NCI-H1048 (cell line): ENCODE data around the gene ADAMTS14.
"Not testable (repeated sequence)": the region's sequence is repeated elsewhere in the genome, so short reads cannot be mapped to it uniquely, and the experiment has no call there.

Experiments used
- DNase-seq: peaks from one replicate; lab custom pipeline; 2025; lab: John Stamatoyannopoulos, UW

ADAMTS14 gene, protein sequence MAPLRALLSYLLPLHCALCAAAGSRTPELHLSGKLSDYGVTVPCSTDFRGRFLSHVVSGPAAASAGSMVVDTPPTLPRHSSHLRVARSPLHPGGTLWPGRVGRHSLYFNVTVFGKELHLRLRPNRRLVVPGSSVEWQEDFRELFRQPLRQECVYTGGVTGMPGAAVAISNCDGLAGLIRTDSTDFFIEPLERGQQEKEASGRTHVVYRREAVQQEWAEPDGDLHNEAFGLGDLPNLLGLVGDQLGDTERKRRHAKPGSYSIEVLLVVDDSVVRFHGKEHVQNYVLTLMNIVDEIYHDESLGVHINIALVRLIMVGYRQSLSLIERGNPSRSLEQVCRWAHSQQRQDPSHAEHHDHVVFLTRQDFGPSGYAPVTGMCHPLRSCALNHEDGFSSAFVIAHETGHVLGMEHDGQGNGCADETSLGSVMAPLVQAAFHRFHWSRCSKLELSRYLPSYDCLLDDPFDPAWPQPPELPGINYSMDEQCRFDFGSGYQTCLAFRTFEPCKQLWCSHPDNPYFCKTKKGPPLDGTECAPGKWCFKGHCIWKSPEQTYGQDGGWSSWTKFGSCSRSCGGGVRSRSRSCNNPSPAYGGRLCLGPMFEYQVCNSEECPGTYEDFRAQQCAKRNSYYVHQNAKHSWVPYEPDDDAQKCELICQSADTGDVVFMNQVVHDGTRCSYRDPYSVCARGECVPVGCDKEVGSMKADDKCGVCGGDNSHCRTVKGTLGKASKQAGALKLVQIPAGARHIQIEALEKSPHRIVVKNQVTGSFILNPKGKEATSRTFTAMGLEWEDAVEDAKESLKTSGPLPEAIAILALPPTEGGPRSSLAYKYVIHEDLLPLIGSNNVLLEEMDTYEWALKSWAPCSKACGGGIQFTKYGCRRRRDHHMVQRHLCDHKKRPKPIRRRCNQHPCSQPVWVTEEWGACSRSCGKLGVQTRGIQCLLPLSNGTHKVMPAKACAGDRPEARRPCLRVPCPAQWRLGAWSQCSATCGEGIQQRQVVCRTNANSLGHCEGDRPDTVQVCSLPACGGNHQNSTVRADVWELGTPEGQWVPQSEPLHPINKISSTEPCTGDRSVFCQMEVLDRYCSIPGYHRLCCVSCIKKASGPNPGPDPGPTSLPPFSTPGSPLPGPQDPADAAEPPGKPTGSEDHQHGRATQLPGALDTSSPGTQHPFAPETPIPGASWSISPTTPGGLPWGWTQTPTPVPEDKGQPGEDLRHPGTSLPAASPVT

DNA sequence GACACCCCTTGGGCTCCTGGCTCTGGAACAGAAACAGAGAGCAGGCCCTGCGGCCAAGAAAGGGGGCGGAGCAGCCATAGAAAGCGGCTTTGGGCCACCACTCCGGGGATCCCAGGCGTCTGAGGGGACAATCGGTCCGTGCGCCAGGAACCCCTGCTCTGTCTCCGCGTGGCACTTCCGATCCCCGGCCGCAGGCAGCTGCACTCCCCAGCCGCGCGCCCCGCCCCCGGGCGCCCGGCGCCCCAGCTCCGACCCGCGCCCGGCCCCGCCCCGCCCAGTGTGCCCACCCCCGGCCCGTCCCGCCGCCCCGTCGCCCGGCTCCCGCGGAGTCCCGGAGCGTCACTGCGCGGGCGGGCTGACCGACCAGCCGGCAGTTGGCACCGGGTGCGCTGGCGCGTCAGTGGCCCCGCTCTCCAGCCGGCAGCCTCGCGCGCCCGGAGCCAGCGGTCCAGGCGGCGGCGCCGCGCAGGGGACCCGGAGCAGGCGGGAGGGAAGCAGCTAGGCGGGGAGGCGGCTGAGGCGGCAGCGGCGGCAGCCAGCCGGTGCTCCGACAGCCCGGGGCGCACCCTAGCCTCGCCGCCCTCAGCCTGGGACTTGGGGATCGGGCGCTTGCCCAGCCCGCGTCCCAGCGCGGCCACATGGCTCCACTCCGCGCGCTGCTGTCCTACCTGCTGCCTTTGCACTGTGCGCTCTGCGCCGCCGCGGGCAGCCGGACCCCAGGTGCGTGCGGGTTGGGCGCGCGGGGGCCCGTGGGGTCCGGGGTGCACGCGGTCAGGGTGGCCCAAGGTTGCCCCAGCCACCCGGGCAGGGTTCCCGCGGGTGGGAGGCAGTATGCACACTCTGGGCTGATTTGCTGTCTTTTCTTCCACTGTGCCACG is at the start of gene ADAMTS14:
Gene ADAMTS14 (plus strand): TSS at position 342 of the 878 bp plus-strand sequence. CDS start 297 bp downstream, at position 639.
- DNase-seq: no peak

DNA sequence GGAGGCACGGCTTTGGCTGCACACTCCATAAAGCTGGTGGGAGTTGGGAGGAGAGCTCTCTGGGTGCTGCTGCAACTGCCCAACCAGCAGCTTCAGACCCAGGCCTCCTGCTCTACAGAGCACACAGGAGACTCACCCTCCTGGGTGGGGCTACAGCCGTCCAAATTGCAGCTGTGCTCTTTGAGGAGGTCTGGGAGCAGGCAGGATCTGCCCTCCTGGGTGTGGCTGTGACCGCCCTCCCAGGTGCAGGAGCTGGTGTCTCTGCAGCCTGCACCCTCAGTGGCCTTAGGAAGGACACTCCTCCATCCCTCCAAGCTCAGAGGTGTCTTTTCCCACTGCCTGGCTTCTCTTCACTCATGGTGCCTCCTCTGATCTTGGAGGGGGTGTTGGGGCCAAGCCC is 49.8 kb upstream of the ADAMTS14 start:
- no peak for DNase-seq

DNA sequence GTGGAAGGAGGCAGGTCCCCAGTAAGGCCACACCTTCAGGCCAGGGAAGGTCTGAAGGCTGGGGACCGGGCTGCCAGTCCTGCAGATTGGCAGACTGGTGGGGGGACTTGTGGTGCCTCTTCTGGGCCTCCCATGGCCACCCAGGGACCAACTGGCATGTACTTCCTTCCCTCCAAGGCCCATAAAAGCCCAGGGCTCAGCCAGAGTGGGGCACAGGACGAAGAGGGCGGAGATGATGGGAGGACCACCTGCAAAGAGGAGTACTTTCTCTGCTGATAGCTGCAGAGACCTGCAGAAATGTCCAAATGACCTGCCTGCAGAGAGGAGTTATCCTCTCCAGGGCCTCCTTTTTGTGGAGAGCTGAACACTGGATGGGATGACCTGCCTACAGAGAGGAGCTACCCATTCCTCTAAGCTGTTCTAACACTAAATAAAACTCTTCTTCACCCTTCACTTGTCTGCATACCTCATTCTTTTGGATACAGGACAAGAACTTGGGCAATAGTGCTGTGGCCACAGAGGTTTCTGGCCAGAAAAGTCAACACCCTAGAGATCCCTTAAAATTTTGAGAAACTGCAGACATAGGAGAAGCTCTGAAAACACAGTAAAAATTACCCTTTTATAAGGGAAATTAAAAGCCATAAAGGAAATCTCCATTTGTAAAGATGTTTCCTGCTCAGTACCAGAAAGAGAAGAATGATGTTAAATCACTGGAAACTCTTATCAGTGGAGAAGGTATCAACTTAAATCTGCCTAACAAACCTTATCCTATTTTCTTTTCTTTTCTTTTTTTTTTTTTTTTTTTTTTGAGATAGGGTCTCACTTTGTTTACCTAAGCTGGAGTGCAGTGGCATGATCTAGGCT is 49.1 kb upstream of the ADAMTS14 start:
- DNase-seq: no peak

DNA sequence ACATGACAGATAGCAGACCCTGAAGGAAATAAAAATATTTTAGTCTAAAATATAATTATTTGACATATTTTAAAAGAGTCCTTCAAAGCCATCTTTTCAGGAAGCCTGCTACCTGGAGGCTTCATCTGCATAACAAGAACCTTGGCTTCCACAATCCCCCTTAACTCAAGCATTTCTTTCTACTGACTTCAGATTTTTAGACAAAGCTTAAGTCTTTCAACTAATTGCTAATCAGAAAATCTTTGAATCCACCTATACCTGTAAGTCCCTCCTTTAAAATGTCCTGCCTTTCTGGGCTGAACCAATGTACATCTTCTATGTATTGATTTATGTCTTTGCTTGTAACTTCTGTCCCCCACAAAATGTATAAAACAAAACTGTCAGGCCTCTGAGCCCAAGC is 46.2 kb upstream of the ADAMTS14 start:
- no peak for DNase-seq

DNA sequence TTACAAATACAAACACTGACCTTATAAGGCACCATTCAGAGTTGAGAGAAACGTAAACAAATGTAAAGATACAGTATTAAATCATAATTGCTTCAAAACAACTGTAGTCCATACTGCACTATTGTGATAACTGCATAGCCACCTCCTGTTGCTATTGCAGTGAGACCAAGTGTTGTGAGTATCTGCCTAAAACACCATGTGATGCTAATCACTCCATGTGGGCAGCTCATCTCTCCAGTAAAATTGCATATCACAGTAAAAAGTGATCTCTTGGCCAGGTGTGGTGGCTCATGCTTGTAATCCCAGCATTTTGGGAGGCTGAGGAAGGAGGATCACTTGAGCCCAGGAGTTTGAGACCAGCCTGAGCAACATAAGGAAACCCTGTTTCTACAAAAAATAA is 43.0 kb upstream of the ADAMTS14 start:
- DNase-seq: no peak

DNA sequence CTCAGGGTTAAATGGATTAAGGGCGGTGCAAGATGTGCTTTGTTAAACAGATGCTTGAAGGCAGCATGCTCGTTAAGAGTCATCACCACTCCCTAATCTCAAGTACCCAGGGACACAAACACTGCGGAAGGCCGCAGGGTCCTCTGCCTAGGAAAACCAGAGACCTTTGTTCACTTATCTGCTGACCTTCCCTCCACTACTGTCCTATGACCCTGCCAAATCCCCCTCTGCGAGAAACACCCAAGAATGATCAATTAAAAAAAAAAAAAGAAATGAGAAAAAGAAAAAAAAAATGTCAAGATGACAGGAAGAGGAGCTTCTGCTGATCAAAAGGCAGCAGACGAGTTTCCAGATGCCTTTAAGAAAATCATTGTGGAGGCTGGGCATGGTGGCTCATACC is 40.6 kb upstream of the ADAMTS14 start:
- DNase-seq: not testable (repeated sequence)

DNA sequence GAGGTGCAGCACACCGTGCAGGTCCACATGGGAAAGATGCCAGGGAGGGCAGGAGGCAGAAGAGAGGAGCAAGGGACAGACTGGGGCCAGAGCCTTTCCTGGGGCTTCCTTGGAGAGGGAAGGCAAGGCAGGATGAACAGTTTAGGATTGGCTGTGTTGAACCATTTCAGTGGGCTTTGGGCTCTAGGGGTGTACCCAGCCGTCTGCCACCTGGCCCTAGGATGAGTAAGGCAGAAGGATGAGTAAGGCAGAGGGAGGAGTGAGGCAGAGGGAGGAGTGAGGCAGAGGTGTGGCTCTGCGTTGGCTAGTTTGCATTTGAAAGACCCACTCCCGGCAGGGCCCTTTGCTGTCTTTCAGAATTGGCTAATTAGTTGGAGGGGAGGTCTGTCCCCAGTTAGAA is 38.3 kb upstream of the ADAMTS14 start:
- DNase-seq: no peak

DNA sequence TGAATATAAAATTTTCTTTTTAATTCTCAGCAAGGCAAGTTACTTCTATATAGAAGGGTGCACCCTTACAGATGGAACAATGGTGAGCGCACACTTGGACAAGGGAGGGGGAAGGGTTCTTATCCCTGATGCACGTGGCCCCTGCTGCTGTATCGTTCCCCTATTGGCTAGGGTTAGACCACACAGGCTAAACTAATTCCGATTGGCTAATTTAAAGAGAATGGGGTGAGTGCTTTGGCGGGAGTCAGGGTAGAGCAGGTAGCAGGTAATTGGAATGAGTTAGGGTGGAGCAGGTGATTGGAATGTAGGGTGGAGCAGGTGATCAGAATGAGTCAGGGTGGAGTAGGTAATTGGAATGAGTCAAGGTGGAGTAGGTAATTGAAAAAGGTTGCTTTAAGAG is 37.8 kb upstream of the ADAMTS14 start:
- DNase-seq: not testable (repeated sequence)

DNA sequence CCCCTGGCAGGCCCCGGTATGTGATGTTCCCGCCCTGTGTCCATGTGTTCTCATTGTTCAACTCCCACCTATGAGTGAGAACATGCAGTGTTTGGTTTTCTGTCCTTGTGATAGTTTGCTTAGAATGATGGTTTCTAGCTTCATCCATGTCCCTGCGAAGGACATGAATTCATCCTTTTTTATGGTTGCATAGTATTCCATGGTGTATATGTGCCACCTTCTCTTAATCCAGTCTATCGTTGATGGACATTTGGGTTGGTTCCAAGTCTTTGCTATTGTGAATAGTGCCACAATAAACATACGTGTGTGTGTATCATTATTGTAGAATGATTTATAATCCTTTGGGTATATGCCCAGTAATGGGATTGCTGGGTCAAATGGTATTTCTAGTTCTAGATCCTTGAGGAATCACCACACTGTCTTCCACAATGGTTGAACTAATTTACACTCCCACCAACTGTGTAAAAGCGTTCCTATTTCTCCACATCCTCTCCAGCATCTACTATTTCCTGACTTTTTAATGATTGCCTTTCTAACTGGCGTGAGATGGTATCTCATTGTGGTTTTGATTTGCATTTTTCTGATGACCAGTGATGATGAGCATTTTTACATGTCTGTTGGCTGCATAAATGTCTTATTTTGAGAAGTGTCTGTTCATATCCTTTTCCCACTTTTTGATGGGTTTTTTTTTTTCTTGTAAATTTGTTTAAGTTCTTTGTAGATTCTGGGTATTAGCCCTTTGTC is 32.5 kb upstream of the ADAMTS14 start:
- DNase-seq: not testable (repeated sequence)

DNA sequence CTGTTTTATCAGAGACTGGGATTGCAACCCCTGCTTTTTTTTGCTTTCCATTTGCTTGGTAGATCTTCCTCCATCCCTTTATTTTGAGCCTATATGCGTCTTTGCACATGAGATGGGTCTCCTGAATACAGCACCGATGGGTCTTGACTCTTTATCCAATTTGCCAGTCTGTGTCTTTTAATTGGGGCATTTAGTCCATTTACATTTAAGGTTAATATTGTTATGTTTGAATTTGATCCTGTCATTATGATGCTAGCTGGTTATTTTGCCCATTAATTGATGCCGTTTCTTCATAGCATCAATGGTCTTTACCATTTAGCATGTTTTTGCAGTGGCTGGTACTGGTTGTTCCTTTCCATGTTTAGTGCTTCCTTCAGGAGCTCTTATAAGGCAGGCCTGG is 29.0 kb upstream of the ADAMTS14 start:
- DNase-seq: not testable (repeated sequence)

DNA sequence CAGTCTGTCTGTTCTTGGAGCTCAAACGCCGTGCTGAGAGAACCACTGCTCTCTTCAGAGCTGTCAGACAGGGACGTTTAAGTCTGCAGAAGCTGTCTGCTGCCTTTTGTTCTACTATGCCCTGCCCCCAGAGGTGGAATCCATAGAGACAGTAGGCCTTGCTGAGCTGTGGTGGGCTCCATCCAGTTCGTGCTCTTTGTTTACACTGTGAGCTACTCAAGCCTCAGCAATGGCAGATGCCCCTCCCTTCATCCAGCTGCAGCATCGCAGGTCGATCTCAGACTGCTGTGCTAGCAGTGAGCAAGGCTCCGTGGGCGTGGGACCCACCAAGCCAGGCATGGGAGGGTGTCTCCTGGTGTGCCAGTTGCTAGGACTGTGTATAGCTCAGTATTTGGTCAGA is 27.3 kb upstream of the ADAMTS14 start:
- DNase-seq: not testable (repeated sequence)

DNA sequence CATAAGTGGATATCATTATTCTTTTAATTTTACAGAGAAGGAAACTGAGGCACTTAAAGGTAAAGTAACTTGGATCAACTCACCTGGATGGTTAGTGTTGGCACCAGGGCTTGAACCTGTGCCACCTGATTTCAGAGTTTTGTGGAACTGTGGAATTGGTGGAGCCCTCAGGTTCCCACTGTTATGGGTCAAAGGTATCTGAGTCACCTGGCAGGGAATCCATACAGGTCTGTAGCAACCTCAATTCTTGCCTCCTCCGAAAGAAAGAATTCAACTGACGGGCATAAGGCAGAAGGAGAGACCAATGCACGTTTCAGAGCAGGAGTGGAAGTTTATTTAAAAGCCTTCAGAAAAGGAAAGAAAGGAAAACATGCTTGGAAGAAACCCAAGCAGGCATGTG is 25.2 kb upstream of the ADAMTS14 start:
- DNase-seq: no peak

DNA sequence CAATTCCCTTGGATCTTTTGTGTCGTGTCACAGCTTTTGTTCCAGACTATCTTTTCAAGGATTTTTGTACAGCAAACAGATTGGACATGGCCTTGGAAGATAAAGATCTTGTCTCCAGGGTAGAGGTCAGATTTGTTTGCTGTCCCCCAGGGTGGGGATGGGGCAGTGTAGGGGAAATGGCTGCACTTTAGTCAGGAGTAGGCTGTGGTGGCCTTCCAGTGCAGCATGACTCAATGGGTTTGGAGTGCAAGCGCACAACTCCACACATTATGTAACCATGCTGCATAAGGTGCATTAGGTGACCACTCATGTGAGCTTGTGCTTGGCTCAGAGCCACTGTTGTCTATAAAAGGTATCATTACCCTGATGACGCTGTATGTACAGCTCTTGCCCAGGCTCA is 23.9 kb upstream of the ADAMTS14 start:
- no peak for DNase-seq

DNA sequence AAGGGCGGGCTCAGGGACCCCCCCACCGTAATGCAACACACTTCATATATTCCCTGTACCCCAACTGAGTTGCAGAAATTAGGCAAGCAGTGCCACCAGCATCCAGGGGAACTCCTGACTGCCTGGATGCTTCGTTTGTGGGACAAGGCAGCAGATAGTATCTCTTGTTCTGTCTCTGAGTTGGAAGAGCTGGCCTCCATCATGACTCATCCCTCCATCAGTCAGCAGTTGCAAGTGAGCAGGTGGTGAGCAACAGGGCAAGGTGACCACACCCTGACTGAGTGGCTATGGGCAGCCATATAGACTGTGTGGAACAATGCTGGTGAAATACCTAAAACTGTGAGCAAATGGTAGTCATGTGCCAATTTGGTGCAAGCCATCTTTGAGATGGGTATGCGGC is 22.8 kb upstream of the ADAMTS14 start:
- DNase-seq: no peak

DNA sequence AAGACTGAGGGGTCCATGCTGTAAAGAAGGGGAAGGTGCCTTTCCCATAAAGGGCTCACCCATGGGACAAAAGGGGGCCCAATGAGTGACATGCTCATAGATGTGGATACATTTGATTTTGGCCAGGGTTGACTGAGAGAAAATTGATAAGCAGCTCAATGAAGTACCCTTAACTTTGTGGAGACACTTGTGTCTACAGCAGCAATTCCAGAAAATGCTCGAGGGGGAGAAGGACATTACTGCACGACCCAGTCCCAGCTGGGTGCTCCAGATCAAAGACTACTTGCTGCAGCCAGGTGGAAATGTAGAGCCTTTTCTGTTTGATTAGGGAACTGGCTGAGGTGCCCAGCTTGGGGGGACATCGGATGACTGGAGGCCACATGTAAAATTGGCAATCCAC is 22.2 kb upstream of the ADAMTS14 start:
- no peak for DNase-seq

DNA sequence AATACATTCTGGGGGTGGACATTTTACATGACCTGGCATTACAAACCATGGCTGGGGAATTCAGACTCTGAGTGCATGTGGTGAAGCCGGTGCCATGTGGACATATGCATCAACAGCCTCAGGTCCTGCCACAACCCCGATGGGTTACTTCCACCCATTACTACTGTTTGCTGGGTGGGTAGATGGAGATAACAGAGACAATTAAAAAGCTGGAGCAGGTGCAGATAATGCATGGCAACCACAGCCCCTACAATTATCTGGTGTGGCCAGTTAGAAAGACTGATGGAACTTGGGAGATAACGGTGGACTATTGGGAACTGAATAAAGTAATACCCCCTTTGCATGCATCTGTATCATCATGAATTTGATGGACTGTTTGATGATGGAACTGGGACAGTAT is 21.6 kb upstream of the ADAMTS14 start:
- no peak for DNase-seq

DNA sequence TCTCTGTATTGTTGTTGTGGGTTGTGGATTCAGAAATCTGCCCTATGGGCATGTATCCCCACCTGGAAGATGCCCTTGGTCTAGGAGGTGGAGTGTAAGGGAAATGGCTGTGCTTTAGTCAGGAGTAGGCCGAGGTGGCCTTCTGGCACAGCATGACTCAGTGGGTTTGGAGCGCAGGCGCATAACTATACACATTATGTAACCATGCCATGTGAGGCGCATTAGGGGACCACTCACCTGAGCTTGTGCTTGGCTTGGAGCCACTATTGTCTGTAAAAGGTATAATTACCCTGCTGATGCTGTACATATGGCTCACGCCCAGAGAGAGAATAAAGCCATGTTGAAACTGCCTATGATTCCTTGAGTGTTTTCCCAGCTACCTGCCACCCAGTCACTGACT is 20.6 kb upstream of the ADAMTS14 start:
- DNase-seq: no peak

DNA sequence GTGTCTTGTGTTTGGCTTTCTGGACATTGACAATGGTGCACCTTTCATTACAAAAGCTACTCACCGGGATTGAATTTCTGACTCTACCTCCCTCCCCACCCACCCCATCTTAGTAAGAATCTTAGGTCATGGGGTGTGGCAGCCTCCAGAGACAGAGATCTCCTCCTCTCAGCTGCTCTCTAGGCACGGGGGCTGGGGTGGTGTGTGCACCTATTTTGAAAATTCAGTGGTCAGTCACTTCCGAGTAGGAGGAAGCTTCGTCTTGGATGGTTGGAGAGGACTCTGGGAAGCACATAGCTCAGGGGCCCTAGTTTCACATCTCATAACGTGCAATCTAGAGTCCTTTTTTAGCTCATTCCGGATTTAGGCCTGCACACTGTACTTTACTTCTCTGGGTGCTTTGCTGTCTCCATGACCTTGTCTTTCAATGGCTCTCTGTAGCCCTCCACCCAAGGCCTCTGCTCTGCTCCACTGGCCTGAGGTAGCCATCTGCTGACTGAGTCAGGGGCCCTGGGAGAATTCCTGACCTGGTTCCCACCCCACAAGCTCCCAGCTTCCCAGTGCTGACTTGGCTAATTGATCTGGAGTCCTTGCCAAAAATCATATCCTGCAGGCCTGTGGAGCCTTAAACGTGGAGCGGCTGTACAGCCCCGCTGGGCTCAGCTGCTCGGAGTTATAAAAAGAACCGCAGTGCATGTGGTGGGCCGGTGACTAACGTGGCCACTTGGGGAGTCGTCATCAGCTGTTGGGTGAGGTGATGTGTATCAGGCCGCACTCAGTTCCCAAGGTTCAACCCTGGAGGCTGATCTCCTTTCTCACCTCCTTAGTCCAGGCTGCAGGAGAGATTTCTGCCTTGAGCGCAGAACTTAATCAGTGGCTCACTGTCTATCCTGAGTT is 19.3 kb upstream of the ADAMTS14 start:
- no peak for DNase-seq

DNA sequence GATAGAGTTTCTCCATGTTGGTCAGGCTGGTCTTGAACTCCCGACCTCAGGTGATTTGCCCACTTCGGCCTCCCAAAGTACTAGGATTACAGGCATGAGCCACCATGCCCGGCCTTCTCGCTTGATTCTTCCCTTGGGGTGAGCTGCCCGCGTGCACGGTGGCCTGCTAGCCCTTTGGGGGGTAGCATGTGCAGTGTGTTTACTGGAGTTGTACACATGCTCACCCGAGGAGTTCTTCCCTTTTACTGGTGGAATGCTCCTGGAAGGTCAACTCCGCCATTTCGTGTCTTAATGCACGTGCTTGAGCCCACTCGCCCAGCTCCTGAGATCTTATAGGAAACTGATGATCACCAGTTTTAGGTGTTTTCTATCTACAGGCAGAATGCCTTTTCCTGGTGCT is 17.0 kb upstream of the ADAMTS14 start:
- no peak for DNase-seq
